Loucy (cell line): ENCODE data around the gene TRPV2.

Experiments used
- H2AFZ ChIP-seq: fragments of 200-600 bp; sonication (generic); 2 replicates; pipeline ENCODE4 v1.6.0; 2016; ENCODE audit warnings: antibody characterized with exemption, mild to moderate bottlenecking, low read length, moderate library complexity
- H3F3A ChIP-seq: fragments of 200-600 bp; 2 replicates; pipeline ENCODE4 v1.6.0; 2016; ENCODE audit warnings: antibody characterized with exemption, low read depth, mild to moderate bottlenecking
- H3K27me3 ChIP-seq: fragments of 200-600 bp; sonication (generic); 2 replicates; pipeline ENCODE4 v1.6.1; 2014; ENCODE audit warnings: low read length, mild to moderate bottlenecking; ENCODE audit not compliant: insufficient read depth, poor library complexity, severe bottlenecking
- H3K36me3 ChIP-seq: fragments of 200-600 bp; sonication (generic); 2 replicates; pipeline ENCODE4 v1.6.1; 2016; ENCODE audit warnings: low read length; ENCODE audit not compliant: insufficient read depth
- H3K4me1 ChIP-seq: fragments of 200-600 bp; sonication (generic); 2 replicates; pipeline ENCODE4 v1.5.1; 2014; ENCODE audit warnings: low read length, mild to moderate bottlenecking; ENCODE audit not compliant: insufficient read depth, poor library complexity, severe bottlenecking
- H3K4me2 ChIP-seq: fragments of 200-600 bp; sonication (generic); 2 replicates; pipeline ENCODE4 v1.6.0; 2014; ENCODE audit warnings: antibody characterized with exemption, low read length, low read depth, mild to moderate bottlenecking; ENCODE audit not compliant: poor library complexity, severe bottlenecking
- H3K4me3 ChIP-seq: fragments of 200-600 bp; sonication (generic); 2 replicates; pipeline ENCODE4 v1.5.1; 2014; ENCODE audit warnings: low read length, mild to moderate bottlenecking, mixed read lengths; ENCODE audit not compliant: poor library complexity, severe bottlenecking
- H3K79me2 ChIP-seq: fragments of 200-600 bp; sonication (generic); 2 replicates; pipeline ENCODE4 v1.6.1; 2014; ENCODE audit warnings: low read length; ENCODE audit not compliant: insufficient read depth
- H3K9ac ChIP-seq: fragments of 200-600 bp; sonication (generic); 2 replicates; pipeline ENCODE4 v1.6.0; 2014; ENCODE audit warnings: mild to moderate bottlenecking, low read depth, low read length, moderate library complexity; ENCODE audit not compliant: poor library complexity, severe bottlenecking
- H3K9me2 ChIP-seq: fragments of 200-600 bp; sonication (generic); replicated peaks from 2 replicates; pipeline ENCODE4 v1.6.1; 2016; ENCODE audit warnings: low read depth, low read length, mixed read lengths
- H3K9me3 ChIP-seq: fragments of 200-600 bp; sonication (generic); 2 replicates; pipeline ENCODE4 v1.6.1; 2014; ENCODE audit warnings: mild to moderate bottlenecking, antibody characterized with exemption, low read length, low read depth; ENCODE audit not compliant: insufficient read depth
- H4K20me1 ChIP-seq: fragments of 200-600 bp; sonication (generic); 2 replicates; pipeline ENCODE4 v1.6.0; 2014; ENCODE audit warnings: antibody characterized with exemption, low read length, mild to moderate bottlenecking; ENCODE audit not compliant: insufficient read depth, poor library complexity, severe bottlenecking
- EZH2phosphoT487 ChIP-seq: fragments of 200-600 bp; IDR thresholded peaks from 2 replicates; pipeline ENCODE4 v1.6.1; 2018; ENCODE audit warnings: antibody characterized with exemption, mild to moderate bottlenecking, moderate library complexity, borderline replicate concordance
- TF ChIP-seq, protein P1 (sequence below): fragments of 200-600 bp; sonication (generic); conservative IDR thresholded peaks from 2 replicates; pipeline ENCODE4 v1.5.1; 2014; ENCODE audit warnings: mild to moderate bottlenecking, antibody characterized with exemption, low read length

Gene TRPV2

DNA sequence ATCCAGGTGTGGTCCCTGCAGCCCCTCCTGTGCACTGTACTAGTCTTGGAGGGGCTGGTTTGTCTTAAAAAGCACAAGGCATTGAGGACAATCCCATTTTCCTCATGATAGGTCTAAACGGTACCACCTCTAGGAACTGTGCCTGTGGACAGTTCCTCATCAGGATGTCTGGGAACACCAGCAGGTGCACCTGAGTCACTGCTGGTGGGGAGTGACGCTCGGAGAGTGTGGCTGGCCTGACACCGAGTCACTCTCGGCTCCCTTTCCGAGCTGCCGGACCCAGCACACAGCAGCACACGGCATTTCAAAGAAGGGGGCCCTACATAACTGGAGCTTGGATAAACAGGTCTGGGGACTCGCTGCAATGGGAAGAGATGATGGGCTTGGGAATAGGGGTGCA is 51.0 kb downstream of the TRPV2 start:
- H3K4me1 ChIP-seq = peaks cover 6% of the 10 kb centered on the region
- H3K4me3 ChIP-seq = no peak overlapping the region
- H3K36me3 ChIP-seq = no peaks in the 10 kb centered on the region; the same call in 1 of the 2 replicates
- no peak overlapping the region for H3K4me2 ChIP-seq
- no peaks in the 10 kb centered on the region for H3K9me3 ChIP-seq
- TF ChIP-seq EZH2phosphoT487 = no peak
- no peak overlapping the region for H3K9ac ChIP-seq
- H4K20me1 ChIP-seq = no peaks in the 10 kb centered on the region
- H3K9me2 ChIP-seq = no peaks in the 10 kb centered on the region
- no peaks in the 10 kb centered on the region for H3K79me2 ChIP-seq
- H2AFZ ChIP-seq = no peak overlapping the region
- no peaks in the 10 kb centered on the region for H3F3A ChIP-seq
- H3K27me3 ChIP-seq = no peaks in the 10 kb centered on the region

GRCh38 chr17:16467044-16467443 is 51.7 kb downstream of the TRPV2 start:
- no peaks in the 10 kb centered on the region for H3K79me2 ChIP-seq
- H3K36me3 ChIP-seq = no peaks in the 10 kb centered on the region; the same call in 1 of the 2 replicates
- no peaks in the 10 kb centered on the region for H3K27me3 ChIP-seq
- H3K9me2 ChIP-seq = no peaks in the 10 kb centered on the region
- H3F3A ChIP-seq = no peaks in the 10 kb centered on the region
- H3K4me2 ChIP-seq = no peak overlapping the region
- no peak overlapping the region for H2AFZ ChIP-seq
- no peak overlapping the region for H3K4me3 ChIP-seq
- no peaks in the 10 kb centered on the region for H4K20me1 ChIP-seq
- no peak overlapping the region for H3K9ac ChIP-seq
- H3K9me3 ChIP-seq = no peaks in the 10 kb centered on the region
- no peak for TF ChIP-seq EZH2phosphoT487
- peaks cover 6% of the 10 kb centered on the region for H3K4me1 ChIP-seq

GRCh38 chr17:16467886-16468285 is 52.5 kb downstream of the TRPV2 start:
- Histone ChIP-seq H3K9me3 (no peaks in the 10 kb centered on the region), H3F3A (no peaks in the 10 kb centered on the region), H3K9me2 (no peaks in the 10 kb centered on the region), H3K27me3 (no peaks in the 10 kb centered on the region), H2AFZ (no peak overlapping the region), H4K20me1 (no peaks in the 10 kb centered on the region), H3K9ac (no peak overlapping the region), H3K4me2 (no peak overlapping the region), H3K79me2 (no peaks in the 10 kb centered on the region), H3K4me1 (peaks cover 6% of the 10 kb centered on the region), H3K36me3 (no peaks in the 10 kb centered on the region; the same call in 1 of the 2 replicates), H3K4me3 (no peak overlapping the region)
- TF ChIP-seq, protein P1, sequence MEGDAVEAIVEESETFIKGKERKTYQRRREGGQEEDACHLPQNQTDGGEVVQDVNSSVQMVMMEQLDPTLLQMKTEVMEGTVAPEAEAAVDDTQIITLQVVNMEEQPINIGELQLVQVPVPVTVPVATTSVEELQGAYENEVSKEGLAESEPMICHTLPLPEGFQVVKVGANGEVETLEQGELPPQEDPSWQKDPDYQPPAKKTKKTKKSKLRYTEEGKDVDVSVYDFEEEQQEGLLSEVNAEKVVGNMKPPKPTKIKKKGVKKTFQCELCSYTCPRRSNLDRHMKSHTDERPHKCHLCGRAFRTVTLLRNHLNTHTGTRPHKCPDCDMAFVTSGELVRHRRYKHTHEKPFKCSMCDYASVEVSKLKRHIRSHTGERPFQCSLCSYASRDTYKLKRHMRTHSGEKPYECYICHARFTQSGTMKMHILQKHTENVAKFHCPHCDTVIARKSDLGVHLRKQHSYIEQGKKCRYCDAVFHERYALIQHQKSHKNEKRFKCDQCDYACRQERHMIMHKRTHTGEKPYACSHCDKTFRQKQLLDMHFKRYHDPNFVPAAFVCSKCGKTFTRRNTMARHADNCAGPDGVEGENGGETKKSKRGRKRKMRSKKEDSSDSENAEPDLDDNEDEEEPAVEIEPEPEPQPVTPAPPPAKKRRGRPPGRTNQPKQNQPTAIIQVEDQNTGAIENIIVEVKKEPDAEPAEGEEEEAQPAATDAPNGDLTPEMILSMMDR = no peak

DNA sequence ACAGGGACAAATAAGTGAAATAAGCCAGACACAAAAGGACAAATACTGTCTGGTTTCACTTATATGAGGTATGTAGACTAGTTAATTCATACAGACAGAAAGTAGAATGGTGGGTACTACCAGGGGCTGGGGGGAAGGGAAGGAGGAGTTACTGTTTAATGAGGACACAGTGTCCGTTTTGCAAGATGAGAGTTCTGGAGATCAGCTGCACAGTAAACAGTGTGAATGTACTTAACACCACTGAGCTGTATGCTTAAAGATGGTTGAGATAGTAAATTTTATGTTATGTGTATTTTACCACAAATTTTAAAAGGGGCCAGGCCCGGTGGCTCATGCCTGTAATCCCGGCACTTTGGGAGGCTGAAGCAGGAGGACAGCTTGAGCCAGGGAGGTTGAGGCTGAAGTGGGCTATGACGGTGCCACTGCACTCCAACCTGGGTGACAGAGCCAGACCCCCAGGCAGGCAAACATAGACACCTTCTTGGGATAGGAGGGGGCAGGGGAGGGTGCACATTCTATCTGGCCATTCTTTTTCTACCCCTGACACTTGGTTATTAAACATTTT is 53.1 kb downstream of the TRPV2 start:
- no peaks in the 10 kb centered on the region for H4K20me1 ChIP-seq
- no peak for TF ChIP-seq EZH2phosphoT487
- TF ChIP-seq, protein P1 = no peak

More for the DNA sequence above, 53.1 kb downstream of the TRPV2 start:
- Histone ChIP-seq H3K4me3 (no peak overlapping the region), H2AFZ (no peak overlapping the region), H3K9me2 (no peaks in the 10 kb centered on the region), H3K79me2 (no peaks in the 10 kb centered on the region), H3K27me3 (no peaks in the 10 kb centered on the region), H3K9ac (no peak overlapping the region), H3K4me1 (peaks cover 6% of the 10 kb centered on the region), H3K36me3 (no peaks in the 10 kb centered on the region), H3K9me3 (no peaks in the 10 kb centered on the region), H3K4me2 (no peak overlapping the region), H3F3A (no peaks in the 10 kb centered on the region)
